Stimulated activated CD4-positive, alpha-beta T cell treated with anti-CD3 and anti-CD28 coated beads, TNF-alpha, amount 100 ng/mL, for 4 hours (primary cell): ENCODE measurements around the gene DUSP1.
"Not testable (repeated sequence)": the region's sequence is repeated elsewhere in the genome, so short reads cannot be mapped to it uniquely, and the experiment has no call there.

ENCODE experiments used
- DNase-seq, 3 experiments: peaks; one replicate each; pipeline ENCODE4 v3.0.0-alpha.2; 2020; ENCODE audit warnings: low read depth in 3 of 3

Gene DUSP1

GRCh38 chr5:172797771-172798191 lies 26.8 kb upstream of the DUSP1 start:
- DNase-seq, result no peak

- DNase-seq, result no peak
Observed at GRCh38 chr5:172796306-172796705, 25.3 kb upstream of the DUSP1 start.

GRCh38 chr5:172795318-172795977 lies 24.5 kb upstream of the DUSP1 start:
- no peak for DNase-seq

GRCh38 chr5:172793577-172794488 lies 22.8 kb upstream of the DUSP1 start:
- DNase-seq, result no peak

GRCh38 chr5:172792701-172793570 lies 21.9 kb upstream of the DUSP1 start:
- no peak for DNase-seq

GRCh38 chr5:172791726-172792445 lies 20.9 kb upstream of the DUSP1 start:
- DNase-seq, result no peak

GRCh38 chr5:172791286-172791685 lies 20.3 kb upstream of the DUSP1 start:
- no peak for DNase-seq

- DNase-seq, result no peak
Observed at GRCh38 chr5:172790496-172790889, 19.5 kb upstream of the DUSP1 start.

- DNase-seq, result no peak
Observed at GRCh38 chr5:172789687-172790495, 18.9 kb upstream of the DUSP1 start.

GRCh38 chr5:172788771-172789686 lies 18.0 kb upstream of the DUSP1 start:
- DNase-seq, result no peak

- not testable (repeated sequence) for DNase-seq
Observed at GRCh38 chr5:172787538-172787937, 16.5 kb upstream of the DUSP1 start.

GRCh38 chr5:172786736-172787462 lies 15.9 kb upstream of the DUSP1 start:
- no peak for DNase-seq

- DNase-seq, result no peak
Observed at GRCh38 chr5:172785429-172786088, 14.6 kb upstream of the DUSP1 start.

GRCh38 chr5:172784162-172784561 lies 13.2 kb upstream of the DUSP1 start:
- DNase-seq, result not testable (repeated sequence)

- not testable (repeated sequence) for DNase-seq
Observed at GRCh38 chr5:172783319-172783718, 12.3 kb upstream of the DUSP1 start.

- DNase-seq, result no peak
Observed at GRCh38 chr5:172782169-172783039, 11.4 kb upstream of the DUSP1 start.

- DNase-seq, result no peak
Observed at GRCh38 chr5:172779691-172780341, 8.8 kb upstream of the DUSP1 start.
